Astrocyte (in vitro differentiated cells and primary cell): Measurements from ENCODE around the gene SYNRG. TPM values are rescaled to one million over a fixed set of nuclear protein-coding genes. Genes with fewer than 3 reads are reported as not detected.
A peak's percentile ranks its signal among the peaks of the same experiment; 100 is the strongest.

Experiments
- DNase-seq: peaks from one replicate; pipeline ENCODE4 v3.0.0-alpha.2; 2010; ENCODE audit warnings: low read depth
- FAIRE-seq: peaks from 2 replicates; lab custom pipeline; 2011; peaks lifted over from hg19 to GRCh38; lab: Jason Lieb, UNC
- H2AFZ ChIP-seq: 2 replicates; pipeline ENCODE4 v1.6.0; 2012; ENCODE audit warnings: low read depth, low read length, inconsistent platforms
- H3K27ac ChIP-seq: 2 replicates; pipeline ENCODE4 v1.5.1; 2011; ENCODE audit warnings: low read depth, low read length, inconsistent platforms
- H3K27me3 ChIP-seq: 2 replicates; pipeline ENCODE4 v1.6.0; 2011; ENCODE audit warnings: low read length, inconsistent platforms; ENCODE audit not compliant: insufficient read depth
- H3K36me3 ChIP-seq: 2 replicates; pipeline ENCODE4 v1.5.1; 2011; ENCODE audit warnings: low read length, inconsistent platforms; ENCODE audit not compliant: insufficient read depth
- H3K4me1 ChIP-seq: 2 replicates; pipeline ENCODE4 v1.5.1; 2011; ENCODE audit warnings: low read length, inconsistent platforms; ENCODE audit not compliant: insufficient read depth
- H3K4me2 ChIP-seq: 2 replicates; pipeline ENCODE4 v1.6.0; 2012; ENCODE audit warnings: low read length, inconsistent platforms
- H3K4me3 ChIP-seq: 2 replicates; pipeline ENCODE4 v1.5.1; 2011; ENCODE audit warnings: low read depth, mild to moderate bottlenecking, low read length, inconsistent platforms; ENCODE audit not compliant: insufficient read depth
- H3K79me2 ChIP-seq: 2 replicates; pipeline ENCODE4 v1.6.0; 2012; ENCODE audit warnings: mild to moderate bottlenecking, low read length, inconsistent platforms; ENCODE audit not compliant: insufficient read depth
- H3K9ac ChIP-seq: 2 replicates; pipeline ENCODE4 v1.6.0; 2012; ENCODE audit warnings: mild to moderate bottlenecking, low read length, inconsistent platforms
- H3K9me3 ChIP-seq: 2 replicates; pipeline ENCODE4 v1.5.1; 2012; ENCODE audit warnings: low read depth, mild to moderate bottlenecking, low read length, inconsistent platforms; ENCODE audit not compliant: insufficient read depth
- H4K20me1 ChIP-seq: 2 replicates; pipeline ENCODE4 v1.6.0; 2012; ENCODE audit warnings: low read length, inconsistent platforms; ENCODE audit not compliant: insufficient read depth
- H3K27ac Mint-ChIP-seq: one replicate; pipeline ENCODE4 v1.8.0; 2021; ENCODE audit warnings: mild to moderate bottlenecking, mixed read lengths; ENCODE audit not compliant: unreplicated experiment
- H3K27me3 Mint-ChIP-seq: one replicate; pipeline ENCODE4 v1.8.0; 2021; ENCODE audit warnings: low read depth, mixed read lengths; ENCODE audit not compliant: unreplicated experiment
- H3K36me3 Mint-ChIP-seq: one replicate; pipeline ENCODE4 v1.8.0; 2021; ENCODE audit warnings: low read depth, mixed read lengths; ENCODE audit not compliant: unreplicated experiment
- H3K4me1 Mint-ChIP-seq: one replicate; pipeline ENCODE4 v1.8.0; 2021; ENCODE audit warnings: low read depth, mixed read lengths; ENCODE audit not compliant: unreplicated experiment
- H3K4me3 Mint-ChIP-seq: one replicate; pipeline ENCODE4 v1.8.0; 2021; ENCODE audit warnings: mild to moderate bottlenecking, moderate library complexity, mixed read lengths; ENCODE audit not compliant: unreplicated experiment
- H3K9me3 Mint-ChIP-seq: one replicate; pipeline ENCODE4 v1.8.0; 2021; ENCODE audit warnings: mild to moderate bottlenecking, mixed read lengths; ENCODE audit not compliant: unreplicated experiment
- EZH2 ChIP-seq: IDR thresholded peaks from 2 replicates; pipeline ENCODE4 v1.6.1; 2012; ENCODE audit warnings: mild to moderate bottlenecking, low read length, inconsistent platforms; ENCODE audit not compliant: insufficient read depth
- total RNA-seq: library from RNA; stranded (reverse); gene quantifications from 2 replicates; pipeline ENCODE4 v1.2.1, GENCODE V29; 2021
- TF ChIP-seq, protein P1 (sequence below): IDR thresholded peaks from 2 replicates; pipeline ENCODE4 v1.5.1; 2011; ENCODE audit warnings: low read depth, mild to moderate bottlenecking, inconsistent platforms, low read length, moderate library complexity; ENCODE audit not compliant: insufficient read depth

The SYNRG gene
- total RNA-seq, 1 donor from 2014 or later, result 31.3 TPM

- no peak overlapping the region for H2AFZ ChIP-seq
- no peaks in the 10 kb centered on the region for H3K27me3 ChIP-seq
- peak overlapping the region; percentile 96 for H3K4me3 Mint-ChIP-seq
- peak overlapping the region; percentile 99 for H3K27ac Mint-ChIP-seq
- FAIRE-seq, result no peak
- H3K36me3 ChIP-seq, result no peaks in the 10 kb centered on the region
- H4K20me1 ChIP-seq, result peaks cover 26% of the 10 kb centered on the region
- peaks cover 36% of the 10 kb centered on the region for H3K4me1 Mint-ChIP-seq
- TF ChIP-seq, protein P1, sequence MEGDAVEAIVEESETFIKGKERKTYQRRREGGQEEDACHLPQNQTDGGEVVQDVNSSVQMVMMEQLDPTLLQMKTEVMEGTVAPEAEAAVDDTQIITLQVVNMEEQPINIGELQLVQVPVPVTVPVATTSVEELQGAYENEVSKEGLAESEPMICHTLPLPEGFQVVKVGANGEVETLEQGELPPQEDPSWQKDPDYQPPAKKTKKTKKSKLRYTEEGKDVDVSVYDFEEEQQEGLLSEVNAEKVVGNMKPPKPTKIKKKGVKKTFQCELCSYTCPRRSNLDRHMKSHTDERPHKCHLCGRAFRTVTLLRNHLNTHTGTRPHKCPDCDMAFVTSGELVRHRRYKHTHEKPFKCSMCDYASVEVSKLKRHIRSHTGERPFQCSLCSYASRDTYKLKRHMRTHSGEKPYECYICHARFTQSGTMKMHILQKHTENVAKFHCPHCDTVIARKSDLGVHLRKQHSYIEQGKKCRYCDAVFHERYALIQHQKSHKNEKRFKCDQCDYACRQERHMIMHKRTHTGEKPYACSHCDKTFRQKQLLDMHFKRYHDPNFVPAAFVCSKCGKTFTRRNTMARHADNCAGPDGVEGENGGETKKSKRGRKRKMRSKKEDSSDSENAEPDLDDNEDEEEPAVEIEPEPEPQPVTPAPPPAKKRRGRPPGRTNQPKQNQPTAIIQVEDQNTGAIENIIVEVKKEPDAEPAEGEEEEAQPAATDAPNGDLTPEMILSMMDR, result no peak
- TF ChIP-seq EZH2, result no peak
- peaks cover 2% of the 10 kb centered on the region for H3K36me3 Mint-ChIP-seq
- peak overlapping the region; percentile 93 for H3K9ac ChIP-seq
- H3K9me3 Mint-ChIP-seq, result no peaks in the 10 kb centered on the region
- H3K27me3 Mint-ChIP-seq, result no peaks in the 10 kb centered on the region
- H3K27ac ChIP-seq, result peak overlapping the region; percentile 96
- H3K4me2 ChIP-seq, result peak overlapping the region; percentile 94
- DNase-seq, result peak; percentile 84
- peaks cover 50% of the 10 kb centered on the region for H3K79me2 ChIP-seq
- H3K4me3 ChIP-seq, result peak overlapping the region; percentile 66
- H3K4me1 ChIP-seq, result peaks cover 44% of the 10 kb centered on the region
- no peaks in the 10 kb centered on the region for H3K9me3 ChIP-seq
These were observed 118.3 kb downstream of the SYNRG start for GRCh38 chr17:37490638-37491614.

- peak overlapping the region; percentile 66 for H3K4me3 ChIP-seq
- H3K4me2 ChIP-seq, result peak overlapping the region; percentile 94
- no peak for TF ChIP-seq EZH2
- TF ChIP-seq, protein P1, result no peak
- H2AFZ ChIP-seq, result no peak overlapping the region
- no peaks in the 10 kb centered on the region for H3K9me3 ChIP-seq
- peaks cover 35% of the 10 kb centered on the region for H3K4me1 Mint-ChIP-seq
- peaks cover 2% of the 10 kb centered on the region for H3K36me3 Mint-ChIP-seq
- peak overlapping the region; percentile 99 for H3K27ac Mint-ChIP-seq
- H3K9me3 Mint-ChIP-seq, result no peaks in the 10 kb centered on the region
- no peaks in the 10 kb centered on the region for H3K27me3 ChIP-seq
- H3K4me3 Mint-ChIP-seq, result peak overlapping the region; percentile 96
- peaks cover 43% of the 10 kb centered on the region for H3K79me2 ChIP-seq
- peak overlapping the region; percentile 96 for H3K27ac ChIP-seq
- FAIRE-seq (no peak), DNase-seq (peak; percentile 42)
- H3K9ac ChIP-seq, result peak overlapping the region; percentile 93
- H4K20me1 ChIP-seq, result peaks cover 22% of the 10 kb centered on the region
- no peaks in the 10 kb centered on the region for H3K27me3 Mint-ChIP-seq
- H3K36me3 ChIP-seq, result no peaks in the 10 kb centered on the region
- peaks cover 41% of the 10 kb centered on the region for H3K4me1 ChIP-seq
These were observed 119.1 kb downstream of the SYNRG start for GRCh38 chr17:37490022-37490587.
